GM12878 (cell line): Measurements from ENCODE around the gene GTF2F2. TPM values are rescaled to one million over a fixed set of nuclear protein-coding genes. Genes with fewer than 3 reads are reported as not detected.

Source experiments
- ATAC-seq: fragments of 200-7000 bp; cut with Tn5 transposase; 3 replicates; pipeline ENCODE4 v1.9.1; 2020; ENCODE audit warnings: mild to moderate bottlenecking, moderate library complexity
- BruUV-seq: library from RNA; stranded (reverse); fragments of 400-500 nt; replicated peaks from 2 replicates; lab custom pipeline; 2021; lab: Mats Ljungman, UMichigan
- CTCF ChIA-PET: fragments of 300-600 bp; sonication (Branson Sonifier 250); formaldehyde crosslinking; extraction: SDS; loops from one replicate; lab custom pipeline; 2021; ENCODE audit warnings: inconsistent platforms; lab: Yijun Ruan, JAX
- POLR2A ChIA-PET: fragments of 350-600 bp; formaldehyde crosslinking; extraction: SDS; loops from one replicate; lab custom pipeline; 2021; ENCODE audit warnings: inconsistent platforms; lab: Charles Lee
- RAD21 ChIA-PET: fragments of 300-600 bp; sonication (Branson Sonifier 250); formaldehyde crosslinking; loops from one replicate; lab custom pipeline; 2023; ENCODE audit warnings: antibody characterized with exemption; ENCODE audit not compliant: unreplicated experiment; lab: Charles Lee
- SMC1A ChIA-PET: fragments of 300-600 bp; sonication (Branson Sonifier 250); formaldehyde crosslinking; loops from one replicate; lab custom pipeline; 2023; ENCODE audit not compliant: unreplicated experiment, uncharacterized antibody; lab: Charles Lee
- DNase-seq: peaks from one replicate; pipeline ENCODE4 v3.0.0-alpha.2; 2011; ENCODE audit warnings: low read depth, low spot score
- FAIRE-seq: peaks from 3 replicates; lab custom pipeline; 2011; peaks lifted over from hg19 to GRCh38; lab: Jason Lieb, UNC
- H2AFZ ChIP-seq: 2 replicates; pipeline ENCODE4 v1.6.0; 2011; ENCODE audit warnings: low read depth, low read length, control low read depth; ENCODE audit not compliant: control insufficient read depth
- H3K27ac ChIP-seq: 2 replicates; pipeline ENCODE4 v1.5.1; 2011; ENCODE audit warnings: control low read depth; ENCODE audit not compliant: control insufficient read depth, insufficient read depth
- H3K27me3 ChIP-seq, 2 experiments: replicated peaks in 1 of 2; 2 replicates each; pipeline versions ENCODE4 v1.6.0 to v1.6.1; 2011; ENCODE audit warnings: low read length in 1 of 2; ENCODE audit not compliant: control insufficient read depth in 2 of 2, insufficient read depth in 2 of 2
- H3K36me3 ChIP-seq, 2 experiments: 2 replicates each; pipeline ENCODE4 v1.5.1; 2011; ENCODE audit warnings: low read length in 1 of 2; ENCODE audit not compliant: control insufficient read depth in 2 of 2, insufficient read depth in 2 of 2
- H3K4me1 ChIP-seq: 2 replicates; pipeline ENCODE4 v1.6.1; 2011; ENCODE audit warnings: mild to moderate bottlenecking, low read length, moderate library complexity, mixed read lengths; ENCODE audit not compliant: control insufficient read depth, insufficient read depth
- H3K4me2 ChIP-seq: 2 replicates; pipeline ENCODE4 v1.6.0; 2011; ENCODE audit warnings: control low read depth; ENCODE audit not compliant: control insufficient read depth, insufficient read depth
- H3K4me3 ChIP-seq: fragments of 200-600 bp; sonication (generic); 2 replicates; pipeline ENCODE4 v1.5.1; 2016
- H3K79me2 ChIP-seq: 2 replicates; pipeline ENCODE4 v1.6.0; 2011; ENCODE audit warnings: low read length; ENCODE audit not compliant: control insufficient read depth, insufficient read depth
- H3K9ac ChIP-seq: 2 replicates; pipeline ENCODE4 v1.8.0; 2011; ENCODE audit warnings: low read length, control low read depth, mixed read lengths; ENCODE audit not compliant: control insufficient read depth, insufficient read depth
- H3K9me3 ChIP-seq: replicated peaks from 3 replicates; pipeline ENCODE4 v1.5.1; 2011; ENCODE audit warnings: mild to moderate bottlenecking, low read length; ENCODE audit not compliant: control insufficient read depth, insufficient read depth
- H4K20me1 ChIP-seq: 2 replicates; pipeline ENCODE4 v1.6.0; 2011; ENCODE audit not compliant: control insufficient read depth, insufficient read depth
- BMI1 ChIP-seq: fragments of 450-650 bp; IDR thresholded peaks from 2 replicates; pipeline ENCODE4 v1.6.1; 2016; ENCODE audit warnings: mild to moderate bottlenecking, moderate library complexity, borderline replicate concordance
- DPF2 ChIP-seq: fragments of 450-650 bp; IDR thresholded peaks from 2 replicates; pipeline ENCODE4 v1.6.1; 2017; ENCODE audit warnings: mild to moderate bottlenecking
- E2F4 ChIP-seq: IDR thresholded peaks from 2 replicates; pipeline ENCODE4 v1.6.1; 2012; ENCODE audit warnings: low read depth, low read length, improper control_type of control experiment
- E4F1 ChIP-seq: fragments of 450-650 bp; IDR thresholded peaks from 2 replicates; pipeline ENCODE4 v1.6.1; 2018; ENCODE audit warnings: borderline replicate concordance, mild to moderate bottlenecking; ENCODE audit not compliant: partially characterized antibody
- ESRRA ChIP-seq: IDR thresholded peaks from 2 replicates; pipeline ENCODE4 v1.6.1; 2012; ENCODE audit warnings: mild to moderate bottlenecking, low read length, improper control_type of control experiment
- ETV6 ChIP-seq, 2 experiments: fragments of 450-650 bp in 1 of 2; IDR thresholded peaks in 1 of 2; conservative IDR thresholded peaks in 1 of 2; 2 replicates each; pipeline ENCODE4 v1.6.1; 2014; ENCODE audit warnings: antibody characterized with exemption in 1 of 2, borderline replicate concordance in 1 of 2, low read depth in 1 of 2, mild to moderate bottlenecking in 1 of 2, moderate library complexity in 1 of 2
- GABPA ChIP-seq: IDR thresholded peaks from 2 replicates; pipeline ENCODE4 v1.6.1; 2014; ENCODE audit warnings: antibody characterized with exemption, low read depth, mild to moderate bottlenecking, inconsistent platforms
- HDAC2 ChIP-seq: fragments of 200-600 bp; sonication (generic); IDR thresholded peaks from 2 replicates; pipeline ENCODE4 v1.6.1; 2017
- IRF3 ChIP-seq: fragments of 450-650 bp; IDR thresholded peaks from 2 replicates; pipeline ENCODE4 v1.6.1; 2014; ENCODE audit warnings: mild to moderate bottlenecking
- IRF4 ChIP-seq: IDR thresholded peaks from 2 replicates; pipeline ENCODE4 v1.6.1; 2011; ENCODE audit warnings: low read depth, low read length
- POLR2A ChIP-seq: IDR thresholded peaks from 2 replicates; pipeline ENCODE4 v1.6.1; 2011; ENCODE audit warnings: low read depth, mild to moderate bottlenecking, low read length
- RUNX3 ChIP-seq: IDR thresholded peaks from 2 replicates; pipeline ENCODE4 v1.6.1; 2012; ENCODE audit warnings: low read length, inconsistent platforms
- SIX5 ChIP-seq: IDR thresholded peaks from 2 replicates; pipeline ENCODE4 v1.6.1; 2011; ENCODE audit warnings: mild to moderate bottlenecking, low read depth, low read length, moderate library complexity; ENCODE audit not compliant: severe bottlenecking
- YY1 ChIP-seq: IDR thresholded peaks from 2 replicates; pipeline ENCODE4 v1.6.1; 2011; ENCODE audit warnings: low read depth, mild to moderate bottlenecking, low read length
- WGBS: methylation state at CpG from one replicate; pipeline ENCODE4 v1.1.6; 2016; ENCODE audit warnings: low lambda C conversion rate; ENCODE audit not compliant: insufficient replicate concordance, insufficient coverage; ENCODE audit errors: missing lambda C conversion rate; 5-methylcytosine and 5-hydroxymethylcytosine counted together
- in situ Hi-C: fragments of 300-500 bp; cut with MboI; formaldehyde crosslinking; loops from 9 replicates; pipeline ENCODE4 v1.14.3; 2018; ENCODE audit warnings: mixed read lengths
- intact Hi-C: fragments of 100-400 bp; cut with micrococcal nuclease; formaldehyde crosslinking; loops from one replicate; pipeline ENCODE4 v1.14.2; 2022; ENCODE audit not compliant: unreplicated experiment
- polyA plus RNA-seq, 11 experiments: library from polyadenylated mRNA; depleted of rRNA in 4 of 11; unstranded in 6 of 11; stranded (reverse) in 5 of 11; fragments of >200 nt; fragmentation: Nextera tagmentation in 4 of 11; fragmentation: Illumina TruSeq in 1 of 11; extraction: Ambion mirVana in 4 of 11; extraction: Trizol in 1 of 11; gene quantifications; 1 replicate in 1 of 11; 2 replicates in 10 of 11; pipeline versions ENCODE4 v1.2.1 to v1.2.3, GENCODE V29; 2011 to 2016; ENCODE audit warnings: inconsistent platforms in 2 of 11, missing spikeins in 2 of 11, low read depth in 1 of 11
- total RNA-seq, 4 experiments: library from RNA; depleted of rRNA in 3 of 4; stranded (reverse); fragments of >200 nt in 3 of 4; fragmentation: Illumina TruSeq in 1 of 4; extraction: Trizol in 1 of 4; gene quantifications; 2 replicates each; pipeline versions ENCODE4 v1.2.1 to v1.2.3, GENCODE V29; 2013 to 2021

GTF2F2 gene
- total and polyA plus RNA-seq, 10 of the 15 experiments (the other 5 are each of a cell fraction or from before 2014, with no cell fraction given), result 14.5 to 30.8 (median 22.6) TPM

- intact Hi-C loops, result no loop called here
- no peaks in the 10 kb centered on the region for H3K9me3 ChIP-seq
- H3K4me1 ChIP-seq, result 0 out of 2 replicates have a peak, but pooled peaks cover 5% of the 10 kb centered on the region
- WGBS, result 86% methylated on average over 9 of the region's 9 CpGs
- no peaks in the 10 kb centered on the region for H3K79me2 ChIP-seq
- H2AFZ ChIP-seq, result no peak overlapping the region
- POLR2A ChIA-PET, result no interaction called here
- RAD21 ChIA-PET, result no interaction called here
- H4K20me1 ChIP-seq, result no peaks in the 10 kb centered on the region
- ATAC-seq (no peak), FAIRE-seq (no peak), DNase-seq (no peak)
- in situ Hi-C loops, result no loop called here
- no peaks in the 10 kb centered on the region for H3K36me3 ChIP-seq
- no peak overlapping the region for H3K27ac ChIP-seq
- no peak overlapping the region for H3K9ac ChIP-seq
- no peak overlapping the region for H3K4me3 ChIP-seq
- SMC1A ChIA-PET, result no interaction called here
- no peak overlapping the region for H3K4me2 ChIP-seq
- H3K27me3 ChIP-seq, result no peaks in the 10 kb centered on the region
- CTCF ChIA-PET, result interaction anchor here (0.6 kb wide), 1 partner anchor 11 kb away, joined by 3 read pairs; no protein-coding TSS in a partner anchor
- no TSS peak for BruUV-seq
- TF ChIP-seq ESRRA, result no peak
- TF ChIP-seq E4F1, result no peak
- no peak for TF ChIP-seq GABPA
Measured at GRCh38 chr13:45327253-45327955, 207.1 kb downstream of the GTF2F2 start.

- FAIRE-seq (no peak), ATAC-seq (no peak), DNase-seq (no peak)
- Histone ChIP-seq H3K4me3 (no peak overlapping the region), H3K27ac (no peak overlapping the region), H3K9me3 (no peaks in the 10 kb centered on the region), H3K36me3 (no peaks in the 10 kb centered on the region), H2AFZ (no peak overlapping the region), H3K79me2 (no peaks in the 10 kb centered on the region), H3K27me3 (no peaks in the 10 kb centered on the region), H3K9ac (no peak overlapping the region), H3K4me2 (no peak overlapping the region), H4K20me1 (no peaks in the 10 kb centered on the region), H3K4me1 (0 out of 2 replicates have a peak, but pooled peaks cover 5% of the 10 kb centered on the region)
- WGBS, result 91% methylated on average over 3 of the region's 3 CpGs
- RAD21 ChIA-PET, result no interaction called here
- BruUV-seq, result no TSS peak
- SMC1A ChIA-PET, result no interaction called here
- POLR2A ChIA-PET, result no interaction called here
- CTCF ChIA-PET, result no interaction called here
- in situ Hi-C loops, result no loop called here
- intact Hi-C loops, result no loop called here
- TF ChIP-seq IRF4 (no peak), ETV6 (conservative IDR thresholded peaks at IDR 0.05 in 1 of 2, IDR thresholded peaks at IDR 0.05 in 1 of 2; ENCODE audit: borderline replicate concordance in 1 of 2, low read depth in 1 of 2) (no peak), DPF2 (no peak), HDAC2 (no peak), E2F4 (no peak), IRF3 (no peak), RUNX3 (no peak), SIX5 (no peak), POLR2A (no peak), YY1 (no peak), BMI1 (no peak)
Measured at GRCh38 chr13:45328661-45329111, 208.4 kb downstream of the GTF2F2 start.
